ENCODE results near the gene TSPAN7. TPM values are rescaled to one million over a fixed set of nuclear protein-coding genes. Genes with fewer than 3 reads are reported as not detected.

The TSPAN7 gene
- total and polyA plus RNA-seq, 2 of the 4 experiments (the other 2 are of a cell fraction), result not detected

DNA sequence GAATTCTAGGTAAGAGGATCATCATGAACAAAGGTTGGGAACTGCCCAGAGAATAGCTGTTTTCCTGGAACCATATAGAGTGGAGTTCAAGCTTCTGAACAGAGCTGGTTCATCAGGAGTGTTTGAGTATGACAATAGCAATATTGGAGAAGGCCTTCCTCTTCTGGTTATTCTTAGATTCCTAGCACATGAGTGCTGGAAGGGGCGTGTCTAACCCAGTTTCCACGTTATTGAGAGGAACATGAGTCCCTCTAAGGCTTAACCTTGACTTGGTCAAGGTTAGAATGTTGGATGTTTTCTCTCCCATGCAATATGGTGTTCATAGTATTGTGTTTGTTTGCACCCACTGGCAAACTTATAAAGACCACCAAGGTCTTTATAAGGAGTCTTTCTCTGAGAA is 101.3 kb downstream of the TSPAN7 start:
- Histone ChIP-seq H3K56ac (ENCODE audit: extremely low read depth, insufficient read depth, low read length) (no peak overlapping the region), H3K27me3 (ENCODE audit: control insufficient read depth, insufficient read depth, low read length) (peaks cover 5% of the 10 kb centered on the region), H2BK120ac (ENCODE audit: low read depth, low read length) (no peak overlapping the region), H2BK5ac (ENCODE audit: low read depth, low read length, poor library complexity, severe bottlenecking) (no peak overlapping the region), H3K4ac (ENCODE audit: low read depth, low read length) (no peak overlapping the region), H2AFZ (replicated peaks; ENCODE audit: low read length, poor library complexity) (no peak overlapping the region), H2AK5ac (ENCODE audit: low read depth, low read length) (no peak overlapping the region), H3K9me1 (ENCODE audit: insufficient read depth, low read length) (no peaks in the 10 kb centered on the region), H4K5ac (ENCODE audit: low read depth, low read length) (no peak overlapping the region), H3K27ac (ENCODE audit: insufficient read depth, low read length) (no peak overlapping the region), H2AK9ac (replicated peaks; ENCODE audit: low read depth, low read length, poor library complexity) (no peak overlapping the region), H2BK20ac (ENCODE audit: low read depth, low read length) (no peak overlapping the region), H3K36me3 (ENCODE audit: control insufficient read depth, insufficient read depth, low read length) (no peaks in the 10 kb centered on the region), H3K9me3 (ENCODE audit: control insufficient read depth, insufficient read depth, low read length) (no peaks in the 10 kb centered on the region), H4K8ac (ENCODE audit: low read depth in 2 of 2, low read length in 2 of 2) (no peak overlapping the region), H3K14ac (replicated peaks; ENCODE audit: low read depth, low read length) (no peak overlapping the region), H3K23ac (ENCODE audit: low read depth, low read length) (no peak overlapping the region), H3K79me1 (ENCODE audit: low read depth in 1 of 2, low read length in 2 of 2) (no peaks in the 10 kb centered on the region), H4K91ac (ENCODE audit: insufficient read depth, low read depth, low read length) (no peak overlapping the region), H2BK15ac (ENCODE audit: low read depth, low read length) (no peak overlapping the region), H3K18ac (ENCODE audit: low read depth, low read length) (no peak overlapping the region), H3K4me2 (ENCODE audit: low read depth, low read length) (no peak overlapping the region), H3K9ac (ENCODE audit: low read depth, low read length) (no peak overlapping the region), H3K4me3 (ENCODE audit: insufficient read depth, low read depth, low read length) (no peak overlapping the region), H4K20me1 (ENCODE audit: insufficient read depth, low read length) (no peaks in the 10 kb centered on the region; the same call in 1 of the 2 replicates), H3K4me1 (ENCODE audit: control insufficient read depth, insufficient read depth, low read length) (no peaks in the 10 kb centered on the region)
- in situ Hi-C loops (cut with MboI; ENCODE audit: low sequenced_read_pairs) (no loop called here), intact Hi-C loops (cut with micrococcal nuclease) (loop anchor here (5.0 kb wide), 2 partner anchors 490 to 785 kb away; no protein-coding TSS in a partner anchor), dilution Hi-C loops (cut with HindIII; ENCODE audit: low sequenced_read_pairs, unreplicated experiment) (no loop called here)
- WGBS, 2 experiments (ENCODE audit: extremely low coverage in 2 of 2, insufficient read length in 1 of 2), result no CpG with 5 or more reads among the region's 2 CpGs
- CTCF ChIA-PET, result no interaction called here
- DNase-seq (no peak), ATAC-seq (ENCODE audit: low read depth) (no peak)
- TF ChIP-seq, protein P1, sequence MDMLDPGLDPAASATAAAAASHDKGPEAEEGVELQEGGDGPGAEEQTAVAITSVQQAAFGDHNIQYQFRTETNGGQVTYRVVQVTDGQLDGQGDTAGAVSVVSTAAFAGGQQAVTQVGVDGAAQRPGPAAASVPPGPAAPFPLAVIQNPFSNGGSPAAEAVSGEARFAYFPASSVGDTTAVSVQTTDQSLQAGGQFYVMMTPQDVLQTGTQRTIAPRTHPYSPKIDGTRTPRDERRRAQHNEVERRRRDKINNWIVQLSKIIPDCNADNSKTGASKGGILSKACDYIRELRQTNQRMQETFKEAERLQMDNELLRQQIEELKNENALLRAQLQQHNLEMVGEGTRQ (IDR thresholded peaks at IDR 0.05; ENCODE audit: low read depth, low read length), result no peak
- no peak for TF ChIP-seq RAD21 (IDR thresholded peaks at IDR 0.05; ENCODE audit: low read length)
- TF ChIP-seq SMC3 (IDR thresholded peaks at IDR 0.05; ENCODE audit: low read depth, low read length), result no peak
- no peak for TF ChIP-seq NFE2L2 (IDR thresholded peaks at IDR 0.05; ENCODE audit: low read depth, low read length)
- POLR2A ChIA-PET (ENCODE audit: unreplicated experiment), result no interaction called here
- BruUV-seq (replicated peaks), result no TSS peak

Measured in IMR-90 (cell line).